Measurements from ENCODE around the gene ARHGEF5.

DNA sequence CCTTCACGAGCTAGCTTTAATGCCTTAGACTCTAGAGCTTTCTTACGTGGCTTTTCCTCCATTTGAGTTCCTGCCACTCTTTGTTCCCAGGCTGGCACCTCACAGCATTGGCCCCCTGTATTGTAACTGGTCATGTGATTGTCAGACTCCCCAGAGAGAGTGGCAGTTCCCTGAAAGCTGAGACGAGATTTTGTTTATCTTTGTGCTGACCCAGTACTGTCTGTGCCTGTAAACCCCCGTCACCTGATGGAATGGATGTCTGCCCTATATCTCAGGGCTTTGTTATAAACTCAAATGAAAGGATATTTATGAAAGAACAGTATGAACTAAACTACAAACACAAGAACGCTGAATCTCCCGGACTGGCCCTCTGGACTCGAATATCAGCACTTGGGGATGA lies 35.3 kb downstream of the ARHGEF5 start:
- no peak for TF ChIP-seq SMC3 (conservative IDR thresholded peaks at IDR 0.05; ENCODE audit: insufficient read depth, low read depth, low read length)
- no peak for TF ChIP-seq ZNF24 (IDR thresholded peaks at IDR 0.05)
- TF ChIP-seq ZFP36 (IDR thresholded peaks at IDR 0.05; ENCODE audit: low read depth, low read length, partially characterized antibody) = no peak
